Urothelium cell line (cell line): Measurements from ENCODE around the gene ADPRH.

Experiments used
- DNase-seq: peaks from one replicate; pipeline ENCODE4 v3.0.0; 2011; ENCODE audit warnings: low spot score, mixed read lengths
- FAIRE-seq: peaks from 2 replicates; lab custom pipeline; 2011; peaks lifted over from hg19 to GRCh38; lab: Jason Lieb, UNC

ADPRH gene

GRCh38 chr3:119626196-119626595 lies 46.9 kb downstream of the ADPRH start:
- no peak for FAIRE-seq

GRCh38 chr3:119627461-119627860 lies 48.2 kb downstream of the ADPRH start:
- no peak for FAIRE-seq

More at GRCh38 chr3:119626196-119626595, 46.9 kb downstream of the ADPRH start:
- DNase-seq: no peak

DNA sequence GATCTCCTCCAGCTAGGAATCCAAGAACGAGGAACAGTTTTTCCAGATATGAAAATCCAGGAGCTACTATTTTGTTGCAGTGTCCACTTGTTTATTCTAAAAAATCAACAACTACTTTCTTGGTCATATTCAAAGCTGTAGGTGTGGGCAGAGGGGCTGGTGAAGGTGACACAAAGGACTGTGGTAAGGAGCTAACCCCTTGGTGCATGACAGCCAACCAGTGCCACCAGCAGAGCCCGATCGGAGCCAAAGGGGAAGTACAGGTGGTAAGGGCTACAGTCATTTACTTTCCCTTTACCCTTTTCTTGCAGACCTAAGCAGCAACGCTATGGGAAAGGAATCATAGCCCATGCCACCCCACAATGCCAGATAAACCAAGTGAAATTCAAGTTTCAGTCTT lies 49.1 kb downstream of the ADPRH start:
- FAIRE-seq (no peak), DNase-seq (no peak)

More at GRCh38 chr3:119627461-119627860, 48.2 kb downstream of the ADPRH start:
- no peak for DNase-seq

DNA sequence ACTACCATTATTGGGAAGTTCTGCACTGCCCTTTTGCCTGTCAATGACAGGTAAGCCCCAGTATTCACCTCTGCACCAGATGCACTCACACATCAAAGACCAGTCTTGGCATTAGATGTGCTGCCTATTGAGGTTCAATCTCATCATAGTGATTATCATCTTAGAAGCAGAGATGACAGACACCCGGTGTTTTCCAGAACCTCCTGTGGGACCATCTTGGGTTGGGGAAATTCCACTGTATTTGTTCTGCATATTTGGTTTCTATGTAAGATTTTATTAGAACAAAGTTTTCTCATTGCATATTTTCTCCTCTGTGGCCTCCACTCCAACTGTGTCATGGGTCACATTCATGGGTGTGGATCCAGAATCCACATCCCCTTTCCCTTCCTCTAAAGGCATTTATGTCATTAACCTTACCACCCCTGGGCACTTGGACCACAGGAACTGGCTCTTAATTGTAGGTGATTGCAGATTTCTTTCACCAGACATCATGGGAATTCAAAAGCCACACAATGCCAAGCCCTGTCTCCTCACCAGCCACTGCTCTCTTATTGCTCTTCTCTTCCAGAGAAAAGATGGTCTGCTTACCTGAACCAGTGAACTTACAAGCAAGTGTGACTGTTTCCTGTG lies 49.6 kb downstream of the ADPRH start:
- no peak for FAIRE-seq
- DNase-seq: no peak

GRCh38 chr3:119630128-119630879 lies 51.0 kb downstream of the ADPRH start:
- DNase-seq: peak; percentile 28
- no peak for FAIRE-seq

DNA sequence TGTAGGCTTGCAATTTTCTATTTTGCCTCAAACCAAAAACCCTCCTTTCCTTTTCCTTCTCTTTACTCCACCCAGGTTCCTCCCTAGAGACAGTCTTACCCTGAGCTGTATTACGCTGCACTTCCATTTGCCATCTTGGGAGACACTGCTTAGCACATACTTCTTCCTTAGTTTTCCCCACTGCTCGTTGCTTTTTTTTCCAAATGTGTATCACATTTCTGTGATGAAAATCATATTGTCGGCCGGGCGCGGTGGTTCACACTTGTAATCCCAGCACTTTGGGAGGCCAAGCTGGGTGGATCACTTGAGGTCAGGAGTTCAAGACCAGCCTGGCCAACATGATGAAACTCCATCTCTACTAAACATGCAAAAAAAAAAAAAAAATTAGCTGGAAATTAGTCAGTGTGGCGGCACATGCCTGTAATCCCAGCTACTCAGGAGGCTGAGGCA lies 51.6 kb downstream of the ADPRH start:
- FAIRE-seq (no peak), DNase-seq (no peak)

DNA sequence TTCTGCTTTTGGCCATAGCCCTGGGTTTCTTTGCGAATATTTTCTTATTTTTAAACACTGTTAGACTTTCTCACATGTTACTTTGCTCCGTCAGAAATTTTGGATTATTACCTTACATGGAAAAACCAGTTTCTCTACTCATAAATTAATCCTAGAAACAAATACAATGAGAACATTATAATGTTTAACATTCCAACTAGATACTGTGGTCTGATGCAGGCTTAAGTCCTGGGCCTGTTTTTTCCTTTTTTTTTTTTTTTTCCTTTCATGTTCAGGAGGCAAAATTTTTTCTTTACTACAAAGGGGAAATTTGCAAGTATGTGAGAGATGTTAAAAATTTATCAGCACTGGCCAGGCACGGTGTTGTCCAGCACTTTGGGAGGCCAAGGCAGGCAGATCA lies 52.2 kb downstream of the ADPRH start:
- no peak for DNase-seq
- no peak for FAIRE-seq

GRCh38 chr3:119632216-119632615 lies 52.9 kb downstream of the ADPRH start:
- no peak for DNase-seq
- FAIRE-seq: no peak

GRCh38 chr3:119632829-119633228 lies 53.5 kb downstream of the ADPRH start:
- DNase-seq: no peak
- FAIRE-seq: no peak

- DNase-seq (no peak), FAIRE-seq (no peak)
These were observed 56.4 kb downstream of the ADPRH start for GRCh38 chr3:119635719-119636118.

GRCh38 chr3:119636249-119636648 lies 57.0 kb downstream of the ADPRH start:
- FAIRE-seq: no peak

DNA sequence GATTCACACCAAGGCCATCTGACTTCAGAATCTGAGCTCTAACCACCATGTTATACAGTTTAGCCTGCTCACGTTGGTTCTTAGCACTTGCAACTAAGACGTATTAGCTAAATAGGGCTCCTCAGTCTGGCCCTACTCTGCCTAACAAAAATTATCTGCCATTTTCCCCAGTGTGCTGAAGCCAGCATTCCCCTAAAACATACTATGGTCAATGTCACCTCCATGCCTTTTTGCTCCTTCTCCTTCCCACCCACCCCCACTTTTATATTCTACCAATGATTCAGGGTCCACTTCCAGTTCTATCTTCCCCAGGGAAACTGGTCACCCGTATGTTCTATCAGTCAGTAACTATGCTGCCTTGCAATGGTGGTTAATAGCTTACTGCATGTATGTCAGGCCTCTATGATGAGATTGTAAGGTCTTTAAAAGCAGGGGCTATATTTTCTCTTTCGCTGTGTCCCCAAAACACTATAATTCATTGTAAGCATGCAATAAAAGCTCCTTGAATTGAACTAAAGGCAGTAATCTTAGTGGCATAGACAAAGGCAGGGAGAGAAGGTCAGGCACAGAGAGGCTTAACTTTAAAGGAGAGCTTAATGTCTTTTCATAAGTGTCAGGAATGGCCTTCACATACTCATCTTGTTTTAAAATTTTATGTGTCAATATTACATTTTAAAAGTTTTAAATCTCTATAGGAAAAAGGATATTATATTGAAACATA lies 57.8 kb downstream of the ADPRH start:
- DNase-seq (no peak), FAIRE-seq (no peak)

More at GRCh38 chr3:119636249-119636648, 57.0 kb downstream of the ADPRH start:
- no peak for DNase-seq

- no peak for FAIRE-seq
- peak; percentile 72 for DNase-seq
These were observed 58.6 kb downstream of the ADPRH start for GRCh38 chr3:119637679-119638477.
